ENCODE measurements around the gene ALPI.

GRCh38 chr2:232483311-232483922, 27.5 kb downstream of the ALPI start:
- TF ChIP-seq POLR2A (IDR thresholded peaks at IDR 0.05; ENCODE audit: low read depth, low read length) (no peak), POLR2AphosphoS5 (IDR thresholded peaks at IDR 0.05; ENCODE audit: low read depth, low read length) (no peak)
